NCI-H1694 treated with DMSO at 0.1 percent for 48 hours (cell line): Measurements from ENCODE around the gene METAP2.

Source experiments
- DNase-seq: peaks from one replicate; lab custom pipeline; 2025; lab: John Stamatoyannopoulos, UW

METAP2 gene

DNA sequence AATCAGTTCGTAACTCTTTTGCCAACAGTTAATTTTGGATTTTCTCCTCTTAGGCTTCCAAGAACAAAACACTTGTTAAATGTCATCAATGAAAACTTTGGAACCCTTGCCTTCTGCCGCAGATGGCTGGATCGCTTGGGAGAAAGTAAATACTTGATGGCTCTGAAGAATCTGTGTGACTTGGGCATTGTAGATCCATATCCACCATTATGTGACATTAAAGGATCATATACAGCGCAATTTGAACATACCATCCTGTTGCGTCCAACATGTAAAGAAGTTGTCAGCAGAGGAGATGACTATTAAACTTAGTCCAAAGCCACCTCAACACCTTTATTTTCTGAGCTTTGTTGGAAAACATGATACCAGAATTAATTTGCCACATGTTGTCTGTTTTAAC lies 39.6 kb downstream of the METAP2 start:
- DNase-seq, result no peak

DNA sequence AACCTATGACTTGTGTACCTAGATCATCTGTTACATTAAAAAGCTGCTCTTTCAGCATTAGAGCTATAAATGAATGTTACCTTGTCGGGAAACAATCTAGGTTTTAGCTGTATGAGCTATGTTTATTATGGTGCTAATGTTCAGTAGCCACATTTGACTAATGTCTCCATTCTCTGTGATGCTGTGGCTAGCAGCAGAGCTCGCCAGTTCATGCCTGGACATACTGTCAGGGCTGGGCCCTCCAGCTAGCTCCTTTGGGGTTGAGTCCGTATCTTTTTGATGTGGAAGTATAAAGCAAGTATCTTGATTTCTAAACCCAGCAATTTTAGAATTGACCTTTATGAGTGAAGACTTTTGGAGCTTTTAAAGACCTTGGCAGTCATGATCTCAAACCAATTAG lies 41.2 kb downstream of the METAP2 start:
- no peak for DNase-seq

DNA sequence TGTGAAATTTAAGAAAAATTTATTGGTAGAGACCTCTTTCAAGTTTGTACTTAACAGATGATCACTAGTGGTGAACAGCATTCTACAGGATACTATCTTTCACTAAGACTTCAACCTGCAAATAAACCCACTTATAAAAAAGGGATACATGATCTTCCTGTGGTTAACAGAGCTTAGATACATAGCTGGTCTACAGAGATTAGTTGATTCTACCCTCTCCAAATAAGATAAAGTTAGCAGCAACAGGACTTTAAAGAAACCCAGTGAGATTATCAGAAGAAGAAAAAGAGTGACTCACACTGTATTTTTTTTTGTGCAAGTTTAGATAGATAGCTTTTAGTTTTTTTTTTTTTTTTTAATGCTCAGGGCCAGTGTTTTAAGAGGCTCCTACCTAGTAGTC lies 42.8 kb downstream of the METAP2 start:
- no peak for DNase-seq

DNA sequence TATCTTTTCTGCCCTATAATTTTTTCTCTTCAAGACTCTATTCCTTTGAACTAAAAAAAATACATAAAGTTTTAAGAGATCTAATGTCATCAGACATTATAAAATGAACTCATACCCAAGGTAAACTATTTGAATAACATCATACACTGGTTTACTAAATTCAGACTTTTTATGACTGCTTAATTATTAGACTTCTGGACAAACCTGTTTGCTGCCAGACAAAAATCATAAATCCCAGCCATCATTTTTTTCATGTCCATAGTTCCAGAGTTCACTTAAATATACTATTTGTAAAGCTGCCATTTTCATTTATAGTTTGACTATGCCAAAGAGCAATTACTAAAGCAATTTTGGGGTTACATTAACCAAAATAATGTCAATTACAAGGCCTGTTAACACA lies 43.3 kb downstream of the METAP2 start:
- DNase-seq, result no peak

DNA sequence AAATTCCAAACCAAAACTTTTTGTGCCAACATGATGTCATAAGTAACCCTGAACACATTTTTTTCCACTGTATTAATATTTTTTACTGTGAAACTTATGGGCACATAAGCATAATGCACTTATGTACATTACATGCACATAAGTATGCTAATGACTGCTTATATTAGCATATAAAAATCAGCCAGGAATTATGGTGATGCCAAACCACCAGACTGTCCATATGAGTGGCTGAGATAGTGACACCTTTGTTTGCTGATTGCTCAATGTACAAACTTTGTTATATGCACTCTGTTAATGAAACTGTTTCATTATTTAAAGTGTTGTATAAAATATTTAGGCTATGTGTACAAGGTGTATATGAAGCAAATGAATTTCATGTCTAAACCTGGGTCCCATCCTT lies 45.0 kb downstream of the METAP2 start:
- DNase-seq, result no peak

DNA sequence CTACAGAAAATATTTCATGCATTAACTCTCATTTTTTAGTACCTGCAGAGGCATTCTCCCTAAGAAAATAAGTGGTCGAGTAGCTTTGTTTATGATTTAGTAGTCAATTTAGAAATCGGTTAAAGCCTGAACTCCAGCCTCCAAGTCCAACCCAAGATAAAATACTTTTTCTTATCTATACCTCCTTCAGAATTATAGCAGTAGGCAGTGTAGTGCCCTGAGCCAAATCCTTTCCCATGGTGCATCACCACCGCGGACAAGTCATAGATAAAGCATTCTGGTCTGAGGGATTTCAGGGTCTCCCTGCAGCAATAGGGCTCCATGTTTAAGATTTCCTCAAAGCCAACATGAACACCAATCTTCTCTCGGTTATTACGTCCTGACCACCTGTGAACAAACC lies 46.9 kb downstream of the METAP2 start:
- no peak for DNase-seq

DNA sequence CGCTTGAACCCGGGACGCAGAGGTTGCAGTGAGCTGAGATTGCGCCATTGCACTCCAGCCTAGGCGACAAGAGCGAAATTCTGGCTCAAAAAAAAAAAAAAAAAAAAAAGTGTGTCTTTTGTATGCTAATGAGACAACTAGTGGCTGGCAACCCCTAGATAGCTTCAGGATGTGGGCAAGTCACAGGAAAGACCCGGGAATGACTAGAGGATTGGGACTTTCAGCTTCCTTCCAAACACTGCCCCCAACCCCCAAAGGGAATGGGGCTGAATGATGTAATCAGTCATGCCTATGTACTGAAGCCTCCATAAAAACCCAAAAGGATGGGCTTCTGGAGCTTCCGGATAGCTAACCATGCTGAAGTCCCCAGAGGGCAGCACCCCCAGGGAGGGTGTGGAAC lies 48.7 kb downstream of the METAP2 start:
- no peak for DNase-seq

DNA sequence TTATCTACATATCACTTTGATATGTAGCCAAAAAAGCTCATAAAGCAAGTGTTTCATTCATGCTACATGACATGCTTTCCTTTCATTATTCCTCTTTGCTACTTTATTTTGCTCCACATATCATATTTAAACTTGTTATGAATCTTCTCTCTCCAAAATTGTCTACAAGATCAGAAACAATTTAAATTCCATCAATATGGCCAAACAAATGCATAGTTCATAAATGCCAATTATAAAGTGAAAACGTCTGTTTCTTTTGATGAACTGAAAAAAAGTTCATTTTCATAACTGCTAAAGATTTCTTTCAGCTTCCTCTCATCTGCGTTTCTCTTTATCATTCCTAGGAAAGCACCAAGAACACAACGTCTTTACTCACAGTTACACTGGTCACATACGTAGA lies 54.5 kb downstream of the METAP2 start:
- no peak for DNase-seq

DNA sequence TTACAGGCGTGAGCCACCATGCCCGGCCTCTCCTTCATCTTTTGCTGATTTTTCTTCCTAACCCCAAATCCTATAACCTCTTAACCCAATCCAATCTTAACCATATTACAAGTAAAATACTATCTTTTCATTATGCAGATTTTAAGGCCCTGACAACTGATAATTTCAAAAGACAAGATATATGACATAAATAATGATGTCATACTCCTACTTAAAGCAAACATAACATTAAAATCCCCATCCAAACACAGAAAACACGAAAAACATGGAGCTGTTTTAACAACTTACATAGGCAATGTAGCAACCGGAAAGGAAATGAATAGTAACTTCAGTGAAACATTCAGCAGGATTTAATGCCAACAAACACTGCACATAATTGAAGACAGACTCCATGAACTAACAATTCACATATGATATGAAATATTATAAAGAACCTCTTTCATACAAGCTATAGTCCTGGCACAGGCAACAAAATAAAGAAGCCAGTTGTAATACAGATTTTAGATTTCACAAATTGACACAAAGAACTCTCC lies 55.8 kb downstream of the METAP2 start:
- DNase-seq, result no peak

DNA sequence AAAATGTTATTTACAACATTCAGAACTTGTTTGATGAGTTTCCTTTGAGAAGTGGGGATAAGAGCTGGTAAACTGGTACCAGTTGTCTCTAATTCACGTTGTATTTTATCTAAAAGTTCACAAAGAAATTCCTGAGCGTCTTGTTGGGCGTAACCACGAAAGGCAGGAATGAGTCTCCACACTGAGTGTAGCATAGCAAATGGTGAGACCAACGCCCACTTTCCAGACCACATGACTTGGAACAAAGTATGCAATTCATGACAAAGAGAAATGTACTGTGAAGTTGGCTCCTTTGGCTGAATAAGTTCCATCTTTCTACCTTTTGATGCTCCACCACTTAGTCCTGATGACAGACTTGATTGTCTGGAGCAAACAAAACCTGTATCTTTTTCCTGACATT lies 58.9 kb downstream of the METAP2 start:
- no peak for DNase-seq

DNA sequence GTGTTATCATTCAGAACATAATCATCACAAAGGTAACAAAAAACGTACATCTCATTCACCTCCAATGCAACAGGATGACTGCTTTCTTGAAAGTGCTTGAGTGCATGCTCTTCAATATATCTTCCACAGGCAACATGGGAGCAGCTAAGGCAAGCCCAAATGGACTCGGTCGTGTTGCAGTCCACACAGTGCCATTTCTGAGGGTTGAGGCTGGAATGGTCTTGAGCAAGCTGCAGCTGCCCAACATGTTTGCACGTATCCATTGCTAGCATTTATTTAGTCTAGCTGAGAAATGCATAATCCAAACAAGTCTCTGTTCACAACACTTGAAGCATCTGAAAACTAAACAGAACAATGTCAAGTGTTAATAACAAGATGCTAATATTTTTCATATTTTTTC lies 60.0 kb downstream of the METAP2 start:
- no peak for DNase-seq

DNA sequence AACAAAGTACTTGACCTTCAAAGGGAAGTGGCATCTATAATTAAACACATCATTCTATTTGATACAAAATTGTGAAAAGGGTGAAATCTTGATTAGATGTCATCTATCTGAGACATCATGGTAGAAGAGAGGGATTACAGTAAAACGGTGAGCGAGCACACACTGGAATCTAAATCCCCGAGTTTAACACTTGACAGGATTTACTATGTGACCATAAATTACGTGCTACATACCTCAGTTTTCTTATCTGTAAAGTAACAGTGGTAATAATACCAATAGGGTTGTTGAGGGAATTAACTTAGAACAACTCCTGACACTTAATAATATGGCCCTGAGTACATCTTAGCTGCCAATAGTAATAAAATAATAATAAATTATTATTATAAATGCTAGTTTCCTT lies 64.1 kb downstream of the METAP2 start:
- no peak for DNase-seq

DNA sequence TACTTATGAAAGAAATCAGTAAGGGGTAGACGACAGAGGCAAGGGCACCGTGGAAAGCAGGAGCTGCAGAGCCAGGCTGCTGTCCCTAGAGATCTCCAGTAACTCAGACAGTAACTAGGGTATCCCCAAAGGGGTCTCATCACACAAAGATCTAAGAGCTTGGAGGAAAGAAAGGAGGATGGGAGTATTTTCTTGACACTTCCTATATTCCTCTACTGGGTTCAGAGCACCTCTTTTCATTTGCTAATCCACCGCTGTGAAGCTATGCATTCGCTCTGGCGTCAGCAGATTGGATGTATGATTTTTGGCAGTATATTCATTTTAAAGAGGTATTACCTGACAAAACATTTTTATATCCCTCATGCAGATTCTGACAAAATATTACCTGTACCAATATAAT lies 64.7 kb downstream of the METAP2 start:
- DNase-seq, result no peak

DNA sequence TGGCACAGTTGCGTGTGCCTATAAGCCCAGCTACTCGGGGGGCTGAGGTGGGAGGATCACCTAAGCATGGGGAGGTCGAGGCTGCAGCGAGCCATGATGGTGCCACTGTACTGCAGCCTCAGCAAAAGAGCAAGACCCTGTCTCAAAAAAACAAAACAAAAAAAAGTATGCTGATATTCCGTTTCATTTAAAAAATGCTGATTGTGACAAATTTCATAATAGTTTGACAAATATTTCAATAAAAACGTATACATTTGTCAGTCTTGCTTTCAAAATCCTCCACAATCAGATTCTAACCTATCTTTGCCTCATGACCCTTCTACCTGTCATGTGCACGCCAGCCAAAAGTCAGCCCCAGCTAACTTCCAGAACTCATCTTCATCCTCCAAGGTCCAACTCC lies 67.5 kb downstream of the METAP2 start:
- DNase-seq, result no peak

DNA sequence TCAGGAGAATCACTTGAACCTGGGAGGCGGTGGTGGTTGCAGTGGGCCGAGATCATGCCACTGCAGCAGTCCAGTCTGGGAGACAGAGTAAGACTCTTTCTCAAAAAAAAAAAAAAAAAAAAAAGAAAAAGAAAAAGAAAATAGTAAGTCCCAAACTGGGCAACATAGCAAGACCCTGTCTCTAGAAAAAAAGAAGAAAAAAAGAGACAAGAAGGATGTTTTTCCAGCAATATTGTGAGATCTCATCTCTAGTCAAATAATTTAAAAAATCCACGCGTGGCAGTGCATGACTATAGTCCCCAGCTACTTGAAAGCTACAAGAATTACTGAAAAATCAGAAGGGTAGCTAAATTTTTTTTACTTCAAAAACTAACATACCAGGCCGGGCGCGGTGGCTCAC lies 69.4 kb downstream of the METAP2 start:
- no peak for DNase-seq

DNA sequence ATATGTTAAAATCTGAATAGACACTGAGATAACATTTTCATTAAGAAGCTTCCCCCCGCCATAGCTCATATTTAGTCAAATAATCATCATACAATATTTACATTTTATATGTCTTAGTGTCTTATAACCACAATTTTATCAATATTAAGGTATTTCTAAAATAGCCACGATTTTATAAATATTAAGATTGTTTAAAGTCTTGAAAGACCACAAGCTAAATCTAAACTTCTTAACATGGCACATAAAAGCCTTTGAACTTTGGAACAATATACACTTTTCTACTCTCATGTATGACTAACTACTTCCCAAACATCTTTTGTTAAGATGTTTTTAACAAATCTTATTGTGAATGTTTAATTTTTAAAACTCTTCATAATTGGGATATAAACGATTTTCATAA lies 70.8 kb downstream of the METAP2 start:
- DNase-seq, result no peak

DNA sequence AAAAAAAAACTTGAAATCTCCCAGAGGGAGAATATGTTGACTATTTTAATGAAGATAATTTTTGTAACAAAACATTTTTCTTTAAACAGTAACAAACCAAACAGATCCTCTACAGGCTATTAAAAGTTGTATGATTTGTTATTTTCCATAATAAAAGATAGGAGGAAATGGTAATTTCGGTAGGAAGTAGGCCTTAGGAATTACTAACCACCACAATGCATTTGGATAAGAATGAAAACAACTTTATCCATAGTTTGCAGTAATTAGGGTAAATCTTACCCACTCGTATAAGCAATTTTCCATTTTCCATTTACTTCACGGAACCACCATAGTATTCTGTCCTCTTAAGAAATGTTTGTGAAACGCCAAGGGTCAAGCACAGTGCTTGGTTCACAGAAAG lies 71.4 kb downstream of the METAP2 start:
- no peak for DNase-seq

DNA sequence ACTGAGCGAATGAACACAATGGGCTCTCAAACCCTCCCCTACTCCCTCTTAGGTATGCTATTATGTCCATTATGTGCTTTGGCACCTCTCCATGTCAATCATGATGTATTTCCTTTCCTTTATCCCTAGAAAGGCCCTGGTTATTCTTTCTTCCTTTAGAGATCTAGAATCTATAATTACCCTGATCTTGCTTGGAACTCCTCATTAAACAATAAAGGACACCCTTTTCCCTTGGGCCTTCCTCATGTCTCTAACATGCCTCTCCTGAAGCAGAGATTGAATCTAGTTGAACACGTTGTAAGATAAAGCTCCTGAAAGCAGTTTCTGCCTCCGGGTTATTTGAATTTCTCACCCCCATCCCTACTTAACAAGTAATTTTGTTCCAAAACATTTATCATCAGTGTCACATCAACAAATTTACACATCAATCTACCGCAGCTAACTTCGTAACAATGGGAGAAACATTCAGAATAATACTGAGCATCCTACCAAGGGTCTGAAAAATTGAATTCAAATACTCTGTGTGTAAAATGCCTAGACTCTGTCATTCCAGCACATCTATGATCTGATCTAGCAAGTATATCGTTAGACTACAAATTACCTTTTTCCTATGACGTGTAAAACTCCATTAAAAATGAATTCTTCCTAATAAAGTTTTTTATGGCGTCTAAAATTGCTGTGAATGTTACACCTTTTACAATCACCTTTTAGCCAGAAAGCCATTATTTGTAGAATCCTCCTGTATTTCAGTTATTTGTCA lies 72.0 kb downstream of the METAP2 start:
- DNase-seq, result no peak

DNA sequence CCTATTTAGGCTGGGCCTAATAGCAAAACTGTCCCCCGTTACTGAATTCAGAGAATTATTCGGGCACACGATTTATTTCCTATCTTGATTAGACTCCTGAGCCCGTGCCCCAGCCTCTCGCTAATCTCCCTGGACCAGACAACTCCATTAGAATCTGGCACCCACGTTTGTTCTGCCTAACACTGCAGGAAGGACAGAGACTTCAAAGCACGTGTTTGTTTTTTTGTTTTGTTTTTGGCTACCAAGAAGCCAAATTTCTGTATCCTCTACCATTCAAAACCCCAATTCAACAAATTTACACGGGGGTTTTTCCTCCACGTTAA lies 72.5 kb downstream of the METAP2 start:
- DNase-seq, result no peak

DNA sequence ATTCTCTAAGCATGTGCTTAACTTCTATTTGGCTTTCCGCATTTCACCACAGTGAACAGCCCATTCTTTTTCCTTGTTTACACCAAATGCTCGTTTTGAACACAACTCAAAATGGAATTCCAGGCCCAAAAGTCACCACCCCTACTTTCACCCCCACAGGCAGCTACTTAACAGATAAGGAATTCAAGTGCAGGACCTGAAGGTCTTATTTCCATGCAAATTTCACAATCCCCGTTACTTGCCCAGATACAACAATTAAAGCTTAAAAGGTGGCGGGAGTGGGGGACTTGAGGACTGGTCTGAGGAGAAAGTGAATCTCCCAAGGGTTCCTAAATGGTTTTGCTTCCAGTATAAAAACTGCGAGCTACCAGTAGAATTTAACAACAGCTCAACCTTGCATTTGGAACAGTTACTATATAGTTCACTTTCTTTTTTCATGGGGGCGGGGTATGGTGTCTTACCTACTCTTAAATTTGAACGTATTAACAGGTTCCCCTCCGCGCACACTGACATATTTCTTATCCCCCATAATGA lies 73.6 kb downstream of the METAP2 start:
- no peak for DNase-seq

DNA sequence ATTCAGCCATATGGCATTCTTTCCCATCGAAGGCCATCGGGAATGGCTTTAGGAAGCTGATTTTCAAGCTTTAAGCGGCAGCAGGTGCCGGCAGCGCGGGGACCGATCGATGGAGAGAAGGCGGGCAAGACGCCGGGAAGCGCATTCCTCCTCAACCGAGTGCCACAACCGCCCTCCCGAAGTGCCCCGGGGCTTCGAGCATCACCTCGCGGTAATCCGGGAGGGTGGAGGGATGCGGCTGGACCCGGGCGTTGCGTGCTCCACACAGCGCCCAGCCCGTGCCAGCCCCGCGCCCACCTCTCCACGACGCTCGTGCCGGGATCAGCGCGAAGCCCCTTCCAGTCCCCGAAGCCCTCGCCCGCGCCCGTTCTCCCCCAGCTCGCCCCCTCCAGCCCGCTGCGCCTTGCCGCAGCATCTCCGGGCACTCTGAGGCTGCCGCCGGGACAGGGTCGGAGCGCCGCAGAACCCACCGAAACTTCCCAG lies 74.1 kb downstream of the METAP2 start:
- no peak for DNase-seq

DNA sequence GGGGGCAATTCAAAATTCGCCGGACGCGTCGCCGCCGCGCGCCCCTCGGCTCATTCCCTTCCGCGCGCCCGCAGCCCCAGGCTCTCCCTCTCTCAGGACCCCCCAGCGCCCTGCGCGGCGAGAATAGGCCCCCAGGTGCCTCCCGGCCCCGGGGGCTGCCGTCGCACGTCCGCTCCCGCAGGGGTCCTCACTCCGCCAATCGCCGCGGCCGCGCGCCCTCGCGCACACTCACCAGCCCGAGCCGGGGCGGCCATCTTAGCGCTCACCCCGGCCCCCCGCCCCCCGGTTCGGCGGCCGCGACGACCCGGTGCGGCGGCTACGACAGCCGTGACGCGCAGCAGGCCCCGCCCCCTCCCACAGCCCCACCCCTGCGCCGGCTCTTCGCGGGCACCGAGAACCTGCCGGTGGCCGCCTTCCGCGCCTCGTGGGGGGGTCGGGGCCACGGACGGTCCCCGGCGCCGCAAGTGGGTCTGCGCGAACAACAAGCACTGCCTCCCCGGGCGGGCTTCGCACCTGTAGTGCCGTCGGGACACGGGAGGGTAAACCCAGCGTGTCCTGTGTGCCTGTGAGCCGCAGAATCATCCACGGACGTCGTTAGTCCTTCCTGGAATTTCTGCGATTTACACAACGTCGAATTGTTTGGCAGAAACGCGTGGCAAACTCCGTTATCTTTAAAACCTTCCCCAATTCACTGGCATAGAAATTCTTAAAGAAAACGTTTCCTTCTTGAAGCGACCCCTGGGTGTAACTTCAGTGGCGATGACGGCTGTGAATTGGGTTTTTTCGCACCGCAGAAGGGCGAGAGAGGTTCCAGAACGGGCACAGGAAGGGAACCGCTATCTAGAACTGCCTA lies 74.8 kb downstream of the METAP2 start:
- no peak for DNase-seq
